Limb (tissue), 2 donors: Measurements from ENCODE around the gene HSFX2.
"Not testable (repeated sequence)": the region's sequence is repeated elsewhere in the genome, so short reads cannot be mapped to it uniquely, and the experiment has no call there.

Experiments
- DNase-seq, 2 donors: peaks; one replicate each; pipeline ENCODE4 v3.0.0-alpha.2; 2016; ENCODE audit errors: extremely low spot score in 2 of 2

Gene HSFX2

GRCh38 chrX:149590993-149591392 lies 4.1 kb downstream of the HSFX2 start:
- not testable (repeated sequence) for DNase-seq

- not testable (repeated sequence) for DNase-seq
Measured at GRCh38 chrX:149587359-149587758, 7.8 kb downstream of the HSFX2 start, which contains the start of gene MAGEA9B. MAGEA9B (minus strand) TSS chrX:149587459; CDS start chrX:149583179, 4,280 bp downstream.

GRCh38 chrX:149585631-149586030 lies 9.5 kb downstream of the HSFX2 start:
- not testable (repeated sequence) for DNase-seq

- not testable (repeated sequence) for DNase-seq
Measured at GRCh38 chrX:149573456-149573855, 21.7 kb downstream of the HSFX2 start.

GRCh38 chrX:149572743-149573142 lies 22.4 kb downstream of the HSFX2 start:
- no peak for DNase-seq

- DNase-seq, result no peak
Measured at GRCh38 chrX:149571770-149572169, 23.3 kb downstream of the HSFX2 start.

GRCh38 chrX:149570668-149571067 lies 24.4 kb downstream of the HSFX2 start:
- DNase-seq, result no peak

- DNase-seq, result no peak
Measured at GRCh38 chrX:149569770-149570169, 25.3 kb downstream of the HSFX2 start.

- no peak for DNase-seq
Measured at GRCh38 chrX:149568701-149569296, 26.3 kb downstream of the HSFX2 start.

GRCh38 chrX:149567621-149568417 lies 27.3 kb downstream of the HSFX2 start:
- DNase-seq, result no peak

GRCh38 chrX:149563359-149563758 lies 31.8 kb downstream of the HSFX2 start:
- no peak for DNase-seq

GRCh38 chrX:149555251-149555650 lies 39.9 kb downstream of the HSFX2 start:
- DNase-seq, result not testable (repeated sequence)

- not testable (repeated sequence) for DNase-seq
Measured at GRCh38 chrX:149551939-149552248, 43.2 kb downstream of the HSFX2 start.

GRCh38 chrX:149551245-149551938 lies 43.7 kb downstream of the HSFX2 start:
- not testable (repeated sequence) for DNase-seq

- not testable (repeated sequence) for DNase-seq
Measured at GRCh38 chrX:149550454-149550853, 44.7 kb downstream of the HSFX2 start.

GRCh38 chrX:149549701-149550100 lies 45.4 kb downstream of the HSFX2 start, which contains the start of gene HSFX3:
HSFX3 (minus strand) TSS chrX:149549924; CDS start chrX:149549852, 72 bp downstream.
- not testable (repeated sequence) for DNase-seq

GRCh38 chrX:149547782-149548181 lies 47.3 kb downstream of the HSFX2 start:
- DNase-seq, result not testable (repeated sequence)

- not testable (repeated sequence) for DNase-seq
Measured at GRCh38 chrX:149546962-149547361, 48.2 kb downstream of the HSFX2 start.

- not testable (repeated sequence) for DNase-seq
Measured at GRCh38 chrX:149545545-149546543, 49.3 kb downstream of the HSFX2 start.
